Measurements from ENCODE around the gene JPH2.

JPH2 gene

GRCh38 chr20:44219170-44219730, 32.3 kb upstream of the JPH2 start:
- TF ChIP-seq CTCF (IDR thresholded peaks at IDR 0.05): no peak

DNA sequence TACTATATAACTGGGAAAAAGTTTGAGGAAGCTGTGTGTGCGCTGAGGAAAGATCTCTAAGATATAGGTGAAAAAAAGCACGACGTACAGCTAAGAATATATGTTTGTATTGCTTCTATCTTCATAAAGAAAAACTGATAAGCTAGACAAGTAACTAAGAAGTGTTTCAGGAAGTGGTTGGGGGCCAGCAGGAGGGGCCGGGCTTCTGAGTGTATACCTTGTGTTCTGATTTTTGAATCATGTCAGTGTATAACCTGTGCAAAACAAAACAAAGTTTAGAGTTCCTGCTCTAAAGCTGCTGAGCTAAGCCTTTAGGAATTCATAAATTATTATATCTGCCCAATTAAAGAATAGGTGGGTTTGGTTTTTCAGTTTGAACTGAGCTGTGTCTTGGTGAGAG, 31.5 kb upstream of the JPH2 start:
- no peak for TF ChIP-seq CTCF (IDR thresholded peaks at IDR 0.05)

DNA sequence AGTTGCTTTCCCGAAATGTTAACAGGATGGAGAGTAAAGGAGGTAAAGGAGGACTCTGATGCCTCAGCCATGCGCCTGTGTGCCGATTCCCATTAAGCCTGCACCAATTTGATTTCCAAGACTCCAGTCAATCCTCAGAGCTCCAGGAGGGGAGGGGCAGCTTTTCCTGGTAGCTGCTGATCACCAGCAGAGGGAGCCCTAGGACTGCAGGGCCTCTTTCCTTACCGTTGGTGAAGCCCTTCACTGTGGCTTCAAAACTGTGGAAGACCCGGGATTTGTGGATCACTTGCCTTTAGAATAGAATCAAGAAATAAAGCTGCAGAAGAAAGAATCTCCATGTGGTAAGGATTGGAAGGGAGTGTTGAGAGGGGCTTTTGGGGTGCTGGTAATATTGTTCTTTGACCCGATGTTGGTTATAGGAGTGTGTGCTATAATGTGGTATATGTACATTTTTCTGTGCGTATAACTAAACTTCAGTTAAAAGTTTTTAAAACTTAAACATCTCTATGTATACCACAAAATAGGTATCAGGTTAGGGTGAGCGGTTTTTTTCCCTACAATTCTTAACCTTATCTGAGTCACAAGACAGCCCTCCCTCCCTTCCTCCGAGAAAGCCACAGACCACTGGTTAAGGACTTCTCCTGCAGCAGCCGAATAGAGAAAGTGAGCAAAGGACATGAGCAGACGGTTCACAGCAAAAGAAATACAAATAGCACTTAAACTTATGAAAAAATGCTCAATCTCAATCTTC, 30.5 kb upstream of the JPH2 start:
- TF ChIP-seq CTCF (IDR thresholded peaks at IDR 0.05): peak; percentile 97

GRCh38 chr20:44215125-44215524, 28.1 kb upstream of the JPH2 start:
- peak; percentile 88 for TF ChIP-seq CTCF (IDR thresholded peaks at IDR 0.05)

DNA sequence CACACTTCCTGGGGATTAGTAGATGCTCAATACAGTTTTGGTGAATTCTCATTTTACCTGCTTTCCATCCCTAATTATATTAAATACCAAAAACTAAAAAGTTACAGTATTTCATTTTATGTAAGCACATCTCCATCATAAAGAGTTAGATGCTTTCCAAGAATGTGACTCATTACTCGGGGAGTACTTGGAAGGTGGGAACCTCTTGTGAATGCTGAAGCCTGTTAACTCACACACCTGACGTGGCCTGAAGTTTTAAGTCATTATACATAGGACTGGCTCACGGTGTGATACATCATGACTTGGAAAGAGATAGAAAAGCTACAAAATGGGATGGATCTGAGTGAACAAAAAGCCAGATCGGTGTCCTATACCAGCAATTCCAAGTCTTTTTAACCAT, 25.8 kb upstream of the JPH2 start:
- TF ChIP-seq CTCF (IDR thresholded peaks at IDR 0.05): no peak

GRCh38 chr20:44211177-44212039, 24.4 kb upstream of the JPH2 start:
- TF ChIP-seq CTCF (IDR thresholded peaks at IDR 0.05): no peak

GRCh38 chr20:44210406-44211176, 23.6 kb upstream of the JPH2 start, which contains the start of gene OSER1:
Gene OSER1, minus strand, starts transcription at chr20:44210771. Its CDS starts 3,814 bp downstream, at chr20:44206957.
- TF ChIP-seq CTCF (IDR thresholded peaks at IDR 0.05): no peak
